ENCODE measurements around the gene GDF10. TPM values are rescaled to one million over a fixed set of nuclear protein-coding genes. Genes with fewer than 3 reads are reported as not detected.

GDF10 gene
- total and polyA plus RNA-seq, 2 donors (not counting 3 experiments of a cell fraction or from before 2014, with no cell fraction given): not detected

GRCh38 chr10:47311193-47311931 lies 11.4 kb downstream of the GDF10 start:
- intact Hi-C loops (cut with micrococcal nuclease) (loop anchor here (5.0 kb wide), 1 partner anchor 319 kb away; no protein-coding TSS in a partner anchor), dilution Hi-C loops (cut with MboI; ENCODE audit: extremely low pct_ligation_motif_present, low sequenced_read_pairs) (no loop called here)
- no TSS peak for BruUV-seq (replicated peaks)
- Histone ChIP-seq H3K27me3 (ENCODE audit: control insufficient read depth in 2 of 2, insufficient read depth in 2 of 2, low read length in 2 of 2) (no peaks in the 10 kb centered on the region), H3K9me1 (replicated peaks; ENCODE audit: control insufficient read depth, extremely low read depth, insufficient read depth, low read length) (no peaks in the 10 kb centered on the region), H2AFZ (ENCODE audit: low read depth, low read length) (no peak overlapping the region), H3K4me2 (ENCODE audit: insufficient read depth, low read length) (no peak overlapping the region), H3K27ac (ENCODE audit: insufficient read depth, low read depth, low read length) (no peak overlapping the region), H3K4me1 (ENCODE audit: control insufficient read depth, extremely low read depth, insufficient read depth, low read length) (no peaks in the 10 kb centered on the region), H3K36me3 (ENCODE audit: control insufficient read depth in 2 of 2, extremely low read depth in 1 of 2, insufficient read depth in 2 of 2, low read length in 2 of 2) (no peaks in the 10 kb centered on the region), H3K9me3 (replicated peaks; ENCODE audit: control insufficient read depth, insufficient read depth, low read length) (no peaks in the 10 kb centered on the region), H4K20me1 (replicated peaks; ENCODE audit: control insufficient read depth, extremely low read depth, insufficient read depth, low read length) (no peaks in the 10 kb centered on the region), H3K79me2 (ENCODE audit: control insufficient read depth, insufficient read depth, low read length) (no peaks in the 10 kb centered on the region), H3K4me3 (replicated peaks in 1 of 3; ENCODE audit: insufficient read depth in 1 of 3, low read depth in 1 of 3, low read length in 3 of 3) (no peak overlapping the region), H3K9ac (replicated peaks; ENCODE audit: extremely low read depth, insufficient read depth, low read length) (no peak overlapping the region)
- POLR2A ChIA-PET: no interaction called here
- no peak for DNase-seq (ENCODE audit: low read depth, low spot score)
- TF ChIP-seq POLR2AphosphoS5 (IDR thresholded peaks at IDR 0.05; ENCODE audit: insufficient read depth, low read depth, low read length): no peak
- TF ChIP-seq GATA2 (IDR thresholded peaks at IDR 0.05; ENCODE audit: insufficient read depth, insufficient read length, low read depth, low read length): no peak
- FAIRE-seq: no peak
- CTCF ChIA-PET: interaction anchor here (0.6 to 4.7 kb wide), 25 partner anchors 8 to 318 kb away, joined by 3 to 192 read pairs (median 6); partner anchors contain the start of genes GDF10 and GDF2

DNA sequence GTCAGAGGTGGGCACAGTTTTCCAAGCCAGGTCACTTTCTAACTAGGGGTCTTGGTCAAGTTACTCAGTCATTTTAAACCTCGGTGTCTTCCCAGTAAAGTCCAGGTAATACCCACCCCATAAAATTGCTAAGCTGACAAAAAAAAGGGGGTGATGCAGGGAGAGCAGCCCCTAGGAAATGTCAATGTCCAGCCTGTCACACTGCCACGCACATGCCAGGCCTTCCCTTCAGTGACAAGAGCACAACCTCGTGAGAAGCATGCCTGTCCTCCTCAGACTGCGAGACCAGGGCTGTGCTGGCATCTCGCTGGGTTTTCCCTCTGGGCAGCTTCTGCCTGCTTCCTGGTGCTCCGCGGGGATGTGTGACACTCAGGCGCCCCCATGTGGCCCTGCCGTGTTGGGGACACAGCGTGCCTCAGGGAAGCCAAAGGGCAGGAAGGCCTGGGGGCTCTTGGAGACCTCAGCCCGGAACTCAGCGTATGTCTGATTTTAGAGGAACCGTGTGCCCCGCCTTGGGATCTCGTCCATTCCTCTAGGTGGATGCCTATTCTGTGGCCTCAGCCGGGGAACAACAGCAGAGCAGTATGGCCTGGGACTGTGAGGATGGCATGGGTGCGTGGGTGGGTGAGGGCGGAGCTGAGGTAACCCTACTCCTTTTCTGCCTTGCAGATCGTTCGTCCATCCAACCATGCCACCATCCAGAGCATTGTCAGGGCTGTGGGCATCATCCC lies 12.1 kb downstream of the GDF10 start:
- ChIA-PET POLR2A (no interaction called here), CTCF (interaction anchor here (0.6 to 4.7 kb wide), 26 partner anchors 9 to 318 kb away, joined by 3 to 192 read pairs (median 6); partner anchors contain the start of genes GDF10 and GDF2)
- no peaks in the 10 kb centered on the region for H3K4me1 ChIP-seq (ENCODE audit: control insufficient read depth, extremely low read depth, insufficient read depth, low read length)
- no peaks in the 10 kb centered on the region for H3K9me1 ChIP-seq (replicated peaks; ENCODE audit: control insufficient read depth, extremely low read depth, insufficient read depth, low read length)
- no peak overlapping the region for H3K27ac ChIP-seq (ENCODE audit: insufficient read depth, low read depth, low read length)
- dilution Hi-C loops (cut with MboI; ENCODE audit: extremely low pct_ligation_motif_present, low sequenced_read_pairs) (no loop called here), intact Hi-C loops (cut with micrococcal nuclease) (loop anchor here (1.0 to 5.0 kb wide), 3 partner anchors 265 to 320 kb away; no protein-coding TSS in a partner anchor)
- no peaks in the 10 kb centered on the region for H3K9me3 ChIP-seq (replicated peaks; ENCODE audit: control insufficient read depth, insufficient read depth, low read length)
- FAIRE-seq: no peak
- H3K4me2 ChIP-seq (ENCODE audit: insufficient read depth, low read length): no peak overlapping the region
- H3K9ac ChIP-seq (replicated peaks; ENCODE audit: extremely low read depth, insufficient read depth, low read length): no peak overlapping the region
- H3K4me3 ChIP-seq (replicated peaks in 1 of 3; ENCODE audit: insufficient read depth in 1 of 3, low read depth in 1 of 3, low read length in 3 of 3): no peak overlapping the region
- TF ChIP-seq, protein P1, sequence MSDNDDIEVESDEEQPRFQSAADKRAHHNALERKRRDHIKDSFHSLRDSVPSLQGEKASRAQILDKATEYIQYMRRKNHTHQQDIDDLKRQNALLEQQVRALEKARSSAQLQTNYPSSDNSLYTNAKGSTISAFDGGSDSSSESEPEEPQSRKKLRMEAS (IDR thresholded peaks at IDR 0.05; ENCODE audit: insufficient read depth, insufficient read length): no peak
- peak; percentile 62 to 83 for TF ChIP-seq CTCF (IDR thresholded peaks at IDR 0.05; ENCODE audit: extremely low read depth in 1 of 2, insufficient read depth in 1 of 2, low read depth in 1 of 2, low read length in 2 of 2)
- no peaks in the 10 kb centered on the region for H3K36me3 ChIP-seq (ENCODE audit: control insufficient read depth in 2 of 2, extremely low read depth in 1 of 2, insufficient read depth in 2 of 2, low read length in 2 of 2)
- no peak overlapping the region for H2AFZ ChIP-seq (ENCODE audit: low read depth, low read length)
- no peaks in the 10 kb centered on the region for H4K20me1 ChIP-seq (replicated peaks; ENCODE audit: control insufficient read depth, extremely low read depth, insufficient read depth, low read length)
- peak; percentile 46 for DNase-seq (ENCODE audit: low read depth, low spot score)
- no TSS peak for BruUV-seq (replicated peaks)
- H3K27me3 ChIP-seq (ENCODE audit: control insufficient read depth in 2 of 2, insufficient read depth in 2 of 2, low read length in 2 of 2): no peaks in the 10 kb centered on the region
- H3K79me2 ChIP-seq (ENCODE audit: control insufficient read depth, insufficient read depth, low read length): no peaks in the 10 kb centered on the region
